Karpas-422 (cell line): Measurements from ENCODE around the gene PRH1. TPM values are rescaled to one million over a fixed set of nuclear protein-coding genes. Genes with fewer than 3 reads are reported as not detected.

ENCODE experiments used
- small RNA-seq: library from RNA; depleted of rRNA; stranded (forward); fragments of <200 nt; gene quantifications from one replicate; pipeline ENCODE3, GENCODE V24; 2014
- total RNA-seq: library from RNA; depleted of rRNA; stranded (reverse); fragments of >200 nt; shearing (Covaris generic); gene quantifications from 2 replicates; pipeline ENCODE4 v1.2.3, GENCODE V29; 2014; ENCODE audit warnings: low replicate concordance; rRNA removed

Gene PRH1
- total RNA-seq, 1 experiment from 2014 or later: 64.5 TPM

Small RNA genes lying within 50 kb of the gene (small RNA-seq; reads per million reads assigned to genes)
- gene PRR4: 0.20 reads per million

Other genes starting within 250 kb of the PRH1 start
- gene STYK1, start 210.2 kb downstream of the PRH1 start, total RNA-seq: not detected in 2 replicates
- not detected in 2 replicates for gene YBX3, start 160.9 kb downstream of the PRH1 start, total RNA-seq
- 0.47 TPM in 1 of 2 replicates, not detected in the other for gene TAS2R7, start 81.6 kb downstream of the PRH1 start, total RNA-seq
- 0.52 TPM in 1 of 2 replicates, not detected in the other for gene TAS2R8, start 77.0 kb downstream of the PRH1 start, total RNA-seq
- 0.19 TPM in 1 of 2 replicates, not detected in the other for gene TAS2R9, start 74.1 kb downstream of the PRH1 start, total RNA-seq
- gene TAS2R10, start 57.9 kb downstream of the PRH1 start, total RNA-seq: 1.5 and 7.3 TPM in 2 replicates
- 5.7 and 12.7 TPM in 2 replicates for gene PRR4, start 34.8 kb downstream of the PRH1 start, total RNA-seq
- 3.2 and 8.9 TPM in 2 replicates for gene TAS2R13, start 25.3 kb upstream of the PRH1 start, total RNA-seq
- not detected in 2 replicates for gene PRH2, start 45.0 kb upstream of the PRH1 start, total RNA-seq
- 3.9 and 12.6 TPM in 2 replicates for gene TAS2R14, start 55.0 kb upstream of the PRH1 start, total RNA-seq
- 3.9 and 12.0 TPM in 2 replicates for gene TAS2R50, start 102.7 kb upstream of the PRH1 start, total RNA-seq
- 4.0 and 18.2 TPM in 2 replicates for gene TAS2R20, start 114.0 kb upstream of the PRH1 start, total RNA-seq
- gene TAS2R19, start 138.4 kb upstream of the PRH1 start, total RNA-seq: 3.5 and 16.4 TPM in 2 replicates
- gene TAS2R31, start 147.2 kb upstream of the PRH1 start, total RNA-seq: 9.5 and 18.0 TPM in 2 replicates
- gene TAS2R46, start 178.0 kb upstream of the PRH1 start, total RNA-seq: 0.83 and 6.3 TPM in 2 replicates
- 0.90 and 7.6 TPM in 2 replicates for gene TAS2R43, start 208.1 kb upstream of the PRH1 start, total RNA-seq